Astrocyte of the spinal cord (primary cell): ENCODE data around the gene ARMS2.

Experiments used
- DNase-seq: peaks from one replicate; pipeline ENCODE4 v3.0.0; 2011; ENCODE audit warnings: low read depth, low spot score
- H3K4me3 ChIP-seq: 2 replicates; pipeline ENCODE4 v1.5.1; 2011; ENCODE audit warnings: low read depth, mild to moderate bottlenecking, low read length, moderate library complexity
- CTCF ChIP-seq: IDR thresholded peaks from 2 replicates; pipeline ENCODE4 v1.5.1; 2012; ENCODE audit warnings: low read depth, mild to moderate bottlenecking, low read length, inconsistent platforms
- in situ Hi-C: cut with HindIII; loops from 2 replicates; pipeline ENCODE4 v1.10.0; 2017; ENCODE audit warnings: low sequenced_read_pairs

ARMS2 gene

GRCh38 chr10:122448600-122448999 lies 5.9 kb upstream of the ARMS2 start:
- H3K4me3 ChIP-seq: no peak overlapping the region
- no peak for DNase-seq
- in situ Hi-C loops: no loop called here
- no peak for TF ChIP-seq CTCF

- in situ Hi-C loops: no loop called here
- no peak for DNase-seq
- no peak overlapping the region for H3K4me3 ChIP-seq
- no peak for TF ChIP-seq CTCF
Observed at GRCh38 chr10:122449153-122449552, 5.3 kb upstream of the ARMS2 start.

- in situ Hi-C loops: no loop called here
- no peak overlapping the region for H3K4me3 ChIP-seq
- DNase-seq: no peak
- no peak for TF ChIP-seq CTCF
Observed at GRCh38 chr10:122450353-122450990, 4.0 kb upstream of the ARMS2 start.

- DNase-seq: no peak
- no peak overlapping the region for H3K4me3 ChIP-seq
- in situ Hi-C loops: no loop called here
- TF ChIP-seq CTCF: no peak
Observed at GRCh38 chr10:122454071-122454470, 382 bp upstream of the ARMS2 start.

- TF ChIP-seq CTCF: no peak
- no peak for DNase-seq
- in situ Hi-C loops: no loop called here
- no peak overlapping the region for H3K4me3 ChIP-seq
Observed at GRCh38 chr10:122455376-122456079, 1.1 kb downstream of the ARMS2 start.

- no peak overlapping the region for H3K4me3 ChIP-seq
- DNase-seq: no peak
- no peak for TF ChIP-seq CTCF
- in situ Hi-C loops: no loop called here
Observed at GRCh38 chr10:122457934-122458333, 3.5 kb downstream of the ARMS2 start.
